ENCODE data around the gene PMEPA1.

DNA sequence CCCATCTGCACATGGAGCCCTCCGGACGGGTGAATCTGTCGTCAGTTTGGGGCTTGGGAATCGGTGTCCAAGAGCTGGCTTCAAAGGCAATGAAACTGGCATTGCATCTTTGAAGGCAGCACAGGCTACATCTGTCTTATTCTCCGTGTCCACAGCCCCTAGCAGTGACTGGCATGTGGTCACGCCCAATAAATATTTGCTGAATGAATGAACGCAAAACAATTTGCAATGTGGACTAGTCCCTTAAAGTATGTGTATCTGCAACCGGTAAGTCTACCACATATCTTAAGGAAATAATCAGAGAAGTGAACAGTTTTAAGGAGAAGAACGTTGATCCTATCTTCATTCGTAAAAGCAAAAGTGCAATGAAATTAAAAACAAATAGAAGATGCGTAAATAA lies 8.0 kb upstream of the PMEPA1 start:
- TF ChIP-seq YY1 (IDR thresholded peaks at IDR 0.05; ENCODE audit: insufficient read depth, insufficient read length) (no peak), ZNF274 (IDR thresholded peaks at IDR 0.05; ENCODE audit: low read depth, low read length) (no peak)

Measured in NT2/D1 (cell line).